ENCODE measurements around the gene CPNE1. TPM values are rescaled to one million over a fixed set of nuclear protein-coding genes. Genes with fewer than 3 reads are reported as not detected.

The CPNE1 gene
- total RNA-seq, 2 experiments from 2014 or later: 271 to 272 TPM

DNA sequence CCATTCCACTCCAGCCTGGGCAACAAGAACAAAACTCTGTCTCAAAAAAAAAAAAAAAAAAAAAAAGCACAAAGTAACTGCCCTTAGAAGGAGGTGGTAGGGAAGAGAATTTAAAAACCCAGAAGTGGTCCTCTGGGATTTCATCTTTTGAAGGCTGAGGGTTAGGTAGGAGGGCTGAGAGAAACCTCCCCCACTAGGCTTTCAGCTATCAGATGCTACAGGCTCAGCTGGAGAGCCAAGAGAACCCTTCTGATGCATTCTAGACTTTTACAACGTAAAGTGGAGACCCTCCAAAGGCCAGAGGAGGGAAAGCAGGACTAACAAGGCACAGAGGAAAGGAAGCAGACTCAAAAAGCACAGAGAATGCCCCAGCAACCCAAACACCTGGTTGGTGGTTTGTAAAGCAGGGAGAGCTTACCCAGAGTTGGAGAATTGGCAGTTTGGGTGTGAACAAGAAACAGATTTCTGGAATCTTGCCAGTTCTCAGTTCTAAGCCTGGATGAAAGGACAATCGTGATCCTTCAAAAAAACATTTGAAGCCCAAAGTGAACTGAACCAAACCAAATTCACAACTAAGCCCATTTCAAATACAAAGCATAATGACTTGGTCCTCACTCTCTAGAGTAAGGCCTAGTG, 72.2 kb downstream of the CPNE1 start:
- no peak overlapping the region for H3K4me3 Mint-ChIP-seq
- no peaks in the 10 kb centered on the region for H3K4me1 Mint-ChIP-seq (ENCODE audit: low read depth)
- ChIA-PET CTCF (interaction anchor here (0.8 to 1.0 kb wide), 2 partner anchors 9 to 131 kb away, joined by 3 to 4 read pairs; no protein-coding TSS in a partner anchor), POLR2A (no interaction called here)
- peaks cover 20% of the 10 kb centered on the region for H3K27me3 Mint-ChIP-seq (ENCODE audit: low read depth)
- H3K27ac Mint-ChIP-seq: no peak overlapping the region
- ATAC-seq: no peak
- no peaks in the 10 kb centered on the region for H3K36me3 Mint-ChIP-seq (ENCODE audit: low read depth)
- no peaks in the 10 kb centered on the region for H3K9me3 Mint-ChIP-seq (ENCODE audit: insufficient read depth)
- DNase-seq: no peak

DNA sequence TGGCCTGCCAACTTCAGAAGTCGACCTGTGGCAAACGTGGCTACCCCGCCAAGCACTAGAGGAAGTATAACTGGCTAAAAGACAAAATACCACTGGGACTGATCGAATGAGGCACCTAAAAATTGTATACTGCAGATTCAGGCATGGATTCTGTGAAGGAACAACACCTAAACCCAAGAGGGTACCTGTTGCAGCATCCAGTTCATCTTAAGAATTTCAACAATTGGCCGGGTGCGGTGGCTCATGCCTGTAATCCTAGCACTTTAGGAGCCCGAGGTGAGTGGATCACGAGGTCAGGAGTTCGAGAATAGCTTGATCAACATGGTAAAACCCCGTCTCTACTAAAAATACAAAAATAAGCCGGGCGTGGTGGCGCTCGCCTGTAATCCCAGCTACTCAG, 76.3 kb downstream of the CPNE1 start:
- CTCF ChIA-PET: no interaction called here
- Mint-ChIP-seq H3K4me1 (ENCODE audit: low read depth) (no peaks in the 10 kb centered on the region), H3K27ac (no peak overlapping the region), H3K4me3 (no peak overlapping the region), H3K9me3 (ENCODE audit: insufficient read depth) (no peaks in the 10 kb centered on the region), H3K36me3 (ENCODE audit: low read depth) (no peaks in the 10 kb centered on the region), H3K27me3 (ENCODE audit: low read depth) (peaks cover 7% of the 10 kb centered on the region)
- POLR2A ChIA-PET: no interaction called here
- no peak for ATAC-seq
- no peak for DNase-seq

DNA sequence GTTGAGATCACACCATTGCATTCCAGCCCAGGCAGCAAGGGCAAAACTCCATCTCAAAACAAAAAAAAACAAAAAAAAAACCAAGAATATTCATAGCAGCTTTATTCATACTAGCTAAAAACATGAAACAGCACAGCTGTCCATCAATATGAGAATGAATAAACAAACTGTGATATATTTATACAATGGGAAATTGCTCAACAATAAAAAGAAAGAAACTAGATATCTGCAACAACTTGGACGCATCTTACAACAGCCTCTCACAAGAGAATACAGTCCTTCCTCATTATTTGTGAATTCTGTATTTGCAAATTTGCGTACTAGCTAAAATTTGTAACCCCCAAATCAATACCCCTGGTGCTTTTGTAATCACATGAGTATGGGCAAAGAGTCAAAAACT, 77.3 kb downstream of the CPNE1 start:
- ChIA-PET POLR2A (interaction anchor here (0.5 kb wide), 1 partner anchor 105 kb away, joined by 8 read pairs; no protein-coding TSS in a partner anchor), CTCF (no interaction called here)
- DNase-seq: no peak
- Mint-ChIP-seq H3K9me3 (ENCODE audit: insufficient read depth) (no peaks in the 10 kb centered on the region), H3K4me1 (ENCODE audit: low read depth) (no peaks in the 10 kb centered on the region), H3K27ac (no peak overlapping the region), H3K27me3 (ENCODE audit: low read depth) (peaks cover 4% of the 10 kb centered on the region), H3K36me3 (ENCODE audit: low read depth) (no peaks in the 10 kb centered on the region), H3K4me3 (no peak overlapping the region)
- no peak for ATAC-seq

DNA sequence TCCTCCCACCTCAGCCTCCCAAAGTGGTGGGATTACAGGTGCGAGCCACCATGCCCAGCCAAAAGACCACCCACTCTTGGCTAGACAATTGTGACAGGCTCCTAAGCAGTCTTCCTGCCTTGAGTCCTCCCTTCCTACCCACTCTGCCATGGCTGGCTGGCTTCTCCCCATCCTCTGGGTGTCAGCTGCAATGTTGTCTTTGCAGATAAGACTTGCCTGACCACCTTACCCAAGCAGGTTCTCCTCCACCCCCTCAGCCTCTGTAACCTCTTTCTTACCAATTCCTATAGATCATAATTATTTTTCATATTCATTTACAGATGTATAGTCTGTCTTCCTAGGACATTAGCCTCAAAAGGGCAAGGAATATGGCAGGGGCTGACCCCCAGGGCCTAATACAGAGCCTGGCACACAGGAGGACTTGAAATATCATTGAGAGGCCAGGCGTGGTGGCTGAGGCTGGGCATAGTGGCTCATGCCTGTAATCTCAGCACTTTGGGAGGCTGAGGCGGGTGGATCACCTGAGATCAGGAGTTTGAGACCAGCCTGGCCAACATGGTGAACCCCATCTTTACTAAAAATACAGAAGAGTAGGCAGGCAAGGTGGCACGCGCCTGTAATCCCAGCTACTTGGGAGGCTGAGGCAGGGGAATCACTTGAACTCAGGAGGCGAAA, 77.8 kb downstream of the CPNE1 start:
- Mint-ChIP-seq H3K4me1 (ENCODE audit: low read depth) (no peaks in the 10 kb centered on the region), H3K36me3 (ENCODE audit: low read depth) (no peaks in the 10 kb centered on the region), H3K4me3 (no peak overlapping the region), H3K27me3 (ENCODE audit: low read depth) (peaks cover 2% of the 10 kb centered on the region), H3K9me3 (ENCODE audit: insufficient read depth) (no peaks in the 10 kb centered on the region), H3K27ac (no peak overlapping the region)
- DNase-seq (no peak), ATAC-seq (no peak)
- ChIA-PET POLR2A (no interaction called here), CTCF (no interaction called here)

DNA sequence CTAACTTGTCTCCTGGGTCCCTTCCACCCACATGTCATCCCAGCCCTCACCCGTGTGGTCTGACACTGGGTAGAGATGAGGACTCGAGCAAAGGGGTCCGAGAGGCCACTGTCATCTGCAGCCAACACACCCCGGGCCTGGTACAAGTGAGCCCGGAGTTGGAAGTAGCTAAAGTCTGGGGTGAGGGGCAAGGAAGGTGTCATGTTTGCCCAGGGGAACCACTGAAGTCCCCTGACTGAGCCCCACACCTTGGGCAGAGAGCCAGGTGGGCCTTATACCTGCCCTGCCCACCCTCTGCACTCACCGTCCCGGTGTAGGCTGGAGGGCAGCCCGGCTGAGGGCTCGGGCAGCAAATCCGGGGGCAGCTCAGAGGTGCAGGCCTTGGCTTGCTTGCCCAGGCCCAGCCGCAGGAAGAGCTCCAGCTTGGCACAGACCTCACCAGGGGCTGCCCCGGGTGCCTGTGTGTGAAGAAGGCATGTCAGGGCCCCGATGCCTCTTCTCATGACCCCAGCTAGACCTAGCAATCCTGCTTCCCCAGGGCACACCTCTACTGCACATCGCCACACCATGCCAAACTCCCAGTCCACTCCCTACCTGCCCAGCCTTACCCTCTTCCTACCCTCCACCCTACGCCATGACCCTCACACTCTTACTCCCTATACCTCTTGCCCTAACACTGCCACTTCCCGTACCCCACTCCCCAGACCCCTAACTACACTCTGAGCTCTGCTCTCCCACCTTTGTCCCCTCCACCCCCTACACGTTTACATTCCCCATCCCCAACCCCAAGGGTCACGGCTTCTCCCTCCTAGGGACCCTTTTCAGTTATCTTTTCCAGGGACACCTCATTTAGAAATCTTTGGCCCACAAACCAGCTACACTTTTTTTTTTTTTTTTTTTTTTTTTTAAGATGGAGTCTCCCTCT, 80.8 kb downstream of the CPNE1 start:
- ChIA-PET POLR2A (no interaction called here), CTCF (interaction anchor here (1.3 kb wide), 1 partner anchor 9 kb away, joined by 3 read pairs; no protein-coding TSS in a partner anchor)
- H3K27ac Mint-ChIP-seq: no peak overlapping the region
- no peaks in the 10 kb centered on the region for H3K36me3 Mint-ChIP-seq (ENCODE audit: low read depth)
- no peak overlapping the region for H3K4me3 Mint-ChIP-seq
- no peaks in the 10 kb centered on the region for H3K4me1 Mint-ChIP-seq (ENCODE audit: low read depth)
- no peaks in the 10 kb centered on the region for H3K9me3 Mint-ChIP-seq (ENCODE audit: insufficient read depth)
- DNase-seq (no peak), ATAC-seq (no peak)
- H3K27me3 Mint-ChIP-seq (ENCODE audit: low read depth): peaks cover 2% of the 10 kb centered on the region

DNA sequence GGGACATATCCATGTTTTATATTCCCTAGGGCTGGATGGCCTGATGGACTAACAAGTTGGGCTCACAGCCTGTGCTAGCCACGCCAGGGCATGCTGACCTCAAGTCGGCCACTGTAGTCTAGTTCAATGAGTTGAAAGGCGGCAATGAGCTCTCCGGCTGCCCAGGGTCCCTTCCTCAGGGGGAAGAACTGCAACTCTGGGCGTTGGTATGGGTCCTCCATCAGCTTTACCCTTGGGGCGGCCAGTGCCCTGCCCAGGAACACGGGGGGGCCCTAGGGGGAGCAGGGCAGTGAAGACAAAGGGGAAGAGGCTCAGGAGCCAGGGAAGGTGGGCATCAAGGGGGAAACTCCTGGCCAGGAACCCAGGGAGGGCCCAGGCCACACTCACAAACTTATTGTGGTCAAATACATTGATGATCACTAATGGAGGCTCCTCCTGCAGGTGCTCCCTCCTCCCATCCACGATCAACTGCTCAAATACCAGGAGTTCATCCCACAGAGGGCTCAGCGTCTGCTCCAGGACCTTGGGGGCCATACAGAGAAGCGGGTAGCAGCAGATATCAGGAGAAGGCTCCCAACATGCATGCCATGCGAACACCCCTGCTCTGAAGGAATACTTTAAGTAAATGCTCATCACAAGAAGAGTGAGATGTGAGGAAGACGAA, 81.8 kb downstream of the CPNE1 start:
- ChIA-PET POLR2A (no interaction called here), CTCF (no interaction called here)
- Mint-ChIP-seq H3K27ac (no peak overlapping the region), H3K36me3 (ENCODE audit: low read depth) (no peaks in the 10 kb centered on the region), H3K4me3 (no peak overlapping the region), H3K4me1 (ENCODE audit: low read depth) (no peaks in the 10 kb centered on the region), H3K27me3 (ENCODE audit: low read depth) (peaks cover 2% of the 10 kb centered on the region), H3K9me3 (ENCODE audit: insufficient read depth) (no peaks in the 10 kb centered on the region)
- DNase-seq: no peak
- no peak for ATAC-seq

DNA sequence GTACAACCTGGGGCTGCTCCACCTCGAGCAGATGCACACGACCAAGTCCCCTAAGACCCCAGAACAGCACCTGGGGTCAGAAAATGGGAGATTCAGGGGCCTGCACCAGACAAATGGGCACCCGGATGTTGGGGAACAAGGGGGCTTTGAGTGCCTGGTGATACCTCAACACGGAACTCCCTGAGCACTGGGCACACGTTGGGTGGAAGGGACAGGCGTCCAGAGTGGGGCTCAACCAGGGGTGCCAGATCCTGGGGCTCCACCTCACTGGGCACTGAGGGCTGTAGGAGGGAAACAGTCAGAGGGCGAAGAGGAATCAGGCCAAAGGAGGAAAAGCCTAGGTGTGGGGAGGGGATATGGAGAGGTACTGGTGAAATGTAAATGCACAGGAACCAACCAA, 82.6 kb downstream of the CPNE1 start:
- no peak for DNase-seq
- ATAC-seq: no peak
- ChIA-PET POLR2A (interaction anchor here (0.6 kb wide), 1 partner anchor 114 kb away, joined by 3 read pairs; no protein-coding TSS in a partner anchor), CTCF (no interaction called here)
- Mint-ChIP-seq H3K27ac (no peak overlapping the region), H3K36me3 (ENCODE audit: low read depth) (no peaks in the 10 kb centered on the region), H3K4me1 (ENCODE audit: low read depth) (no peaks in the 10 kb centered on the region), H3K4me3 (no peak overlapping the region), H3K9me3 (ENCODE audit: insufficient read depth) (no peaks in the 10 kb centered on the region), H3K27me3 (ENCODE audit: low read depth) (peaks cover 2% of the 10 kb centered on the region)

DNA sequence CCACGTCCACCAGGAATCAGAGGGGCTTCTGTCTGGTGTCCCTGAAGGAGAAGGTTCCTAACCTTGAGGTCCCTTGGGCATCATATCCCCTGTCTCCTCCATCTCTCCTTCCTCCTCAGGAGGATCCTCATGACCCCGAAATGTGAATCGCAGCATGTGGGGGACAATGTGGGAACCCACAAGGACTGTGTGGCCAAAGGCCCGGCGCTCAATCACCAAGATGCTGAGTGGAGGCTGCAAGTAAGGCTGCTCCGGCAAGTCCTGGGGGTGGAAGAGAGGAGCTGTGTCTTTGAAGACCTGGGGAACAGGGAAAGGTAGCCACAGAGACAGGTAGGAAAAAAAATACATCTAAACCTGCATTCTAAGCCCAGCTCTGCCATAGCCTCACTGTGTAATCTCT, 85.5 kb downstream of the CPNE1 start:
- Mint-ChIP-seq H3K36me3 (ENCODE audit: low read depth) (no peaks in the 10 kb centered on the region), H3K27ac (no peak overlapping the region), H3K4me1 (ENCODE audit: low read depth) (no peaks in the 10 kb centered on the region), H3K27me3 (ENCODE audit: low read depth) (peaks cover 4% of the 10 kb centered on the region), H3K9me3 (ENCODE audit: insufficient read depth) (no peaks in the 10 kb centered on the region), H3K4me3 (no peak overlapping the region)
- DNase-seq: no peak
- CTCF ChIA-PET: no interaction called here
- ATAC-seq: no peak
- POLR2A ChIA-PET: interaction anchor here (1.5 kb wide), 1 partner anchor 37 kb away, joined by 3 read pairs; the partner anchor contains the start of gene SPAG4

DNA sequence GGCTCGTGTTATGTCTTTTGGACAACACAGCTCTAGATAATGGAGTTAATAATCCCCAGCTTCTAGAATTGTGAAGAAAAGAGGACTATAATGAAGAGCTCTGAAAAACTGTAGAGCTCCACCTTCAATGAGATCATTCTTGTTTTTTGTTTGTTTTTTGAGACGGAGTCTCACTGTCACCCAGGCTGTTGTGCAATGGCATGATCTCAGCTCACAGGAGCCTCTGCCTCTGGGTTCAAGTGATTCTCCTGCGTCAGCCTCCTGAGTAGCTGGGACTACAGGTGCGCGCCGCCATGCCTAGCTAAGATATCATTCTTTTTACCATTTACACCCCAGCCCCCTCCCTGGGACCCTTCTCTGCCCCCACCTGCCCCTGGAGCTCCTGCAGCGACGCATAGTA, 86.2 kb downstream of the CPNE1 start:
- no peak for ATAC-seq
- Mint-ChIP-seq H3K36me3 (ENCODE audit: low read depth) (no peaks in the 10 kb centered on the region), H3K27ac (no peak overlapping the region), H3K27me3 (ENCODE audit: low read depth) (peaks cover 4% of the 10 kb centered on the region), H3K4me3 (no peak overlapping the region), H3K9me3 (ENCODE audit: insufficient read depth) (no peaks in the 10 kb centered on the region), H3K4me1 (ENCODE audit: low read depth) (no peaks in the 10 kb centered on the region)
- ChIA-PET POLR2A (interaction anchor here (1.5 kb wide), 1 partner anchor 37 kb away, joined by 3 read pairs; the partner anchor contains the start of gene SPAG4), CTCF (interaction anchor here (0.7 kb wide), 1 partner anchor 27 kb away, joined by 3 read pairs; no protein-coding TSS in a partner anchor)
- no peak for DNase-seq

DNA sequence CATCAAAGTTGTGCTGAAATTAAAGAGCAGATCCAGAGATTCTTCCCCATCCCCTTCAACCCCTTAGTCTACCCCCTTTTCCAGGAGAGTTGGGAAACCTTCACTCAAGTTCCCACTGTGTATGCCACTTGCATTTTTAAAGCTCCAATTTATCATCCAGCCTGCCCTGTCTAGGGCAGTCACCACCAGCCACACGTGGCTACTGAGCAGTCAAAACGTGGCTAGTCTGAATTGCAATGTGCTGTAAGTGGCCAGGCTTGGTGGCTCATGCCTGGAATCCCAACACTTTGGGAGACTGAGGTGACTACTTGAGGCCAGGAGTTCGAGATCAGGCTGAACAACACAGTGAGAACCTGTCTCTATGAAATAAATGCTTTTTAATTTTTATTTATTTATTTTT, 87.9 kb downstream of the CPNE1 start:
- no peak for ATAC-seq
- H3K4me3 Mint-ChIP-seq: no peak overlapping the region

More for the DNA sequence above, 87.9 kb downstream of the CPNE1 start:
- Mint-ChIP-seq H3K36me3 (ENCODE audit: low read depth) (no peaks in the 10 kb centered on the region), H3K4me1 (ENCODE audit: low read depth) (no peaks in the 10 kb centered on the region), H3K27ac (no peak overlapping the region), H3K27me3 (ENCODE audit: low read depth) (peaks cover 4% of the 10 kb centered on the region), H3K9me3 (ENCODE audit: insufficient read depth) (no peaks in the 10 kb centered on the region)
- ChIA-PET CTCF (no interaction called here), POLR2A (no interaction called here)
- DNase-seq: no peak

Measured in activated CD8-positive, alpha-beta T cell treated with anti-CD3 and anti-CD28 coated beads, Interleukin-2, amount 10 ng/mL, durations not matched to agents 7 days and 5 days (primary cell).